IPS-15b (cell line): ENCODE measurements around the gene BCL2L11.

ENCODE experiments used
- H3K27me3 ChIP-seq: one replicate; pipeline ENCODE4 v1.6.1; 2013; ENCODE audit warnings: low read length; ENCODE audit not compliant: control insufficient read depth, insufficient read depth
- H3K36me3 ChIP-seq: one replicate; pipeline ENCODE4 v1.6.1; 2013; ENCODE audit warnings: low read length; ENCODE audit not compliant: control insufficient read depth, insufficient read depth
- H3K4me1 ChIP-seq: one replicate; pipeline ENCODE4 v1.6.1; 2013; ENCODE audit warnings: mild to moderate bottlenecking, low read length; ENCODE audit not compliant: control insufficient read depth, insufficient read depth
- H3K4me3 ChIP-seq: one replicate; pipeline ENCODE4 v1.5.1; 2013; ENCODE audit warnings: low read depth, low read length
- H3K9ac ChIP-seq: one replicate; pipeline ENCODE4 v1.6.1; 2013; ENCODE audit warnings: low read depth, mild to moderate bottlenecking, low read length
- H3K9me3 ChIP-seq: one replicate; pipeline ENCODE4 v1.6.1; 2013; ENCODE audit warnings: mild to moderate bottlenecking, low read length; ENCODE audit not compliant: control insufficient read depth, insufficient read depth

BCL2L11 gene

GRCh38 chr2:111205774-111206173, 85.1 kb downstream of the BCL2L11 start:
- Histone ChIP-seq H3K4me1 (no peaks in the 10 kb centered on the region), H3K36me3 (no peaks in the 10 kb centered on the region), H3K4me3 (no peak overlapping the region), H3K9me3 (no peaks in the 10 kb centered on the region), H3K27me3 (no peaks in the 10 kb centered on the region), H3K9ac (no peak overlapping the region)

GRCh38 chr2:111207851-111208250, 87.1 kb downstream of the BCL2L11 start:
- Histone ChIP-seq H3K4me3 (no peak overlapping the region), H3K27me3 (no peaks in the 10 kb centered on the region), H3K4me1 (no peaks in the 10 kb centered on the region), H3K36me3 (no peaks in the 10 kb centered on the region), H3K9ac (no peak overlapping the region), H3K9me3 (no peaks in the 10 kb centered on the region)

DNA sequence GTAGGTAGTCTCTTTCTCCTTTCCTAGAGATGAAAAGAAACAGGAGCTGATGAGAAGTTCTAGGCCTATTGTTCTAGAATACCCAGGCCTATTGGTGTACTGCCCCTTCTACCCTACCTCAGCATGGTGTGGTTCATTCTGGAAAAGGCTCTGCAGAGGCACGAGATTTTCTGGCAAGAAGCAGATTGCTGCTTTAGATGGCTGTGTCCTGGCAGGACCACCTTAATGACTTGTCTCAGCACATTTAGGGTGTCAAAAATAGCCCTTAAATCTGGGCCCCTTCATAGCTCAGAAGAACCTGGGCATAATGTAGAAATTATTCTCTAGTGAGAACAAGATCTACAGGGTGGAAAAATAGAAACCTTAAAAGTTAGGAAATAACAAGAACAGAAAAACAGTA, 87.9 kb downstream of the BCL2L11 start:
- no peaks in the 10 kb centered on the region for H3K27me3 ChIP-seq
- H3K4me1 ChIP-seq, result no peaks in the 10 kb centered on the region
- H3K36me3 ChIP-seq, result no peaks in the 10 kb centered on the region
- H3K9ac ChIP-seq, result no peak overlapping the region
- no peaks in the 10 kb centered on the region for H3K9me3 ChIP-seq
- no peak overlapping the region for H3K4me3 ChIP-seq

DNA sequence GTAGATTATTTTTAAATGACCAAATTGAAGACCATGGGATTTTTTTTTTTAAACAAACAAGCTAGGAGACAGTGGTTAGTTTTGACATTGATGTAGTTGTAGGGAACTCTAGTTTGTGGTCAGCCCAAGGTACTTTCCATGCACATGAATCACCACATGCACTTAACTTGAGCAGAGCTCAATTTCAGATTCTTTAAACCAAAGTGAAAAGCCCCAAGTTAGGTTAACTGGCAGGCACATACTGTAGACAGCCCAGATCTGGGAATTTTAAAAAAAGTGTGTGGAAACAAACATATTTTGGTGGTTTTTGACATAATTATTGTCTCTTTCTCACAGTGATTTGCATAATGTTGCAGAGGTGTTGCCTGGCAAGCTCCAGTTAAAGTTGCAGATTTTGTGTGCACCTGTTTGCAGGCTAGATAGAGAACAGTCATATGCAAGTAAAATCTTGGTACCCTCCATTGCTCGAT, 88.4 kb downstream of the BCL2L11 start:
- Histone ChIP-seq H3K9me3 (no peaks in the 10 kb centered on the region), H3K36me3 (no peaks in the 10 kb centered on the region), H3K4me1 (no peaks in the 10 kb centered on the region), H3K9ac (no peak overlapping the region), H3K27me3 (no peaks in the 10 kb centered on the region), H3K4me3 (no peak overlapping the region)

DNA sequence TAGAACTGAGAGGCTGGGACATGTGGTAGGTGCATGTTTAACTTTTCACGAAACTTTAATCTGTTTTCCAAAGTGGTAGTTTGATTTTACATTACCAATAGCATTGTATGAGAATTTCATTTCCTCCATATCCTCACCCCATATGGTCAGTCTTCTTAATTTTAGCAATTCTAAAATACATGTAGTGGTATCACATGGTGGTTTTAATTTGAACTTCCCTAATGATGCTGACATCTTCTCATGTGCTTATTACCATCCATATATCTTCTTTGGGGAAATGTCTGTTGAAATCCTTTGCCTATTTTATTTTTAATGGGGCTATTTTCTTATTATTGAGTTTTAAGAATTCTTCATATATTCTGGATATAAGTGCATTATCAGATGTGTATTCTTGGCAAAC, 89.3 kb downstream of the BCL2L11 start:
- Histone ChIP-seq H3K36me3 (no peaks in the 10 kb centered on the region), H3K27me3 (no peaks in the 10 kb centered on the region), H3K4me1 (no peaks in the 10 kb centered on the region), H3K9ac (no peak overlapping the region), H3K4me3 (no peak overlapping the region), H3K9me3 (no peaks in the 10 kb centered on the region)

DNA sequence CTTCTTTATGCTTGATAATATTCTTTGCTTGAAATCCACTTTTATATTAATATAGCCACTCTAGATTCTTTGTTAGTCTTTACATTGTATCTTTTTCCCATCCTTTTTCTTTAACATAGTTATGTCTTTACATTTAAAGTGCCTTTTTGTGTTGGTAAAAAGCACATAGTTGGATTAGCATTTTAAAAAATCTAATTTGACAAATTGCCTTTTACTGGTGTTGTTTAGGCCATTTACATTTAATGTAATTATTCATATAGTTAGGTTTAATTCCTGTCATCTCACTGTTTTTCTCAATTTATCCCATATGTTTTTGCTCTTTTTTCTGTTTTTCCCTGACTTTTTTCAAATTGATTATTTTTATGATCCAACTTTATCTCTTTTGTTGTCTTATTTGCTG, 93.2 kb downstream of the BCL2L11 start:
- Histone ChIP-seq H3K36me3 (no peaks in the 10 kb centered on the region), H3K9ac (no peak overlapping the region), H3K27me3 (no peaks in the 10 kb centered on the region), H3K4me1 (no peaks in the 10 kb centered on the region), H3K9me3 (no peaks in the 10 kb centered on the region), H3K4me3 (no peak overlapping the region)

DNA sequence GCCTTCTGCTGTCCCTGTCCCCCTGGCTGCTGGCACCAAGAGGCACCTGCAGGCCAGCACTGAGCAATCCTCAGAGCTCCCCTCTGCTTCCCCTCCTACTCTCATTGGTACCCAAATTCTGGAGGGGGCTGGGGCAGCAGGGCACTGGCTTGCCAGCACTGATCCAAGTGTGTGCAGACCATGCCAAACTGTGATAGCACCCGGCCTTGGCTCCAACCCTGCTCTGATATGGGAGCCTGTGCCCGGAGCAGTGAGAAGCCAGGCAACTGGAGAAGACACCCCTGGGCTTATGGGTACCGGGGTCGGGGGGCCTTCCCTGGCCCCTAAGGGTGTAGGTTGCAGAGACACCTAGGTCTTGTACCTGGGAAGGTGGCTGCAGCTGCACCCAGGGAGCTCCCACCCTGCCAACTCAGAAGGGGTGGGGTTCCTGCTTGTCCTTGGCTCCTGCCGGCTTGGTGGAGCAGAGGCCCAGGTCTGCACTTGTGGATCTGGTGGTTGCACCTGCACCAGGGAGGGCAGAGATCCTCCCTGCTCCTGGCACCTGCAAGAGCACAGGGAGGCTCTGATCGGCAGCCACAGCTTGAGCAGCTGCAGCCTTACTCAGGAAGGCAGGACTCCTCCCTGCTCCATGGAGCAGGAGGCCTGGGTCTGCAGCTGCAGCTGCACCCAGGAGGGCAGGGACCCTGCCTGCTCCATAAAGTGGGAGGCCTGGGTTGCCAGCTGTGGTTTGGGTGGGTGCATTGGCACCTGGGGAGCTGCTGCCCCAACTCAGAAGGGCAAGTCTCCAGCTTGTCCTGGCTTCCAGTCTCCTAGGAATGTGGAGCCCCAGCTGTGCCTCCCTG, 96.3 kb downstream of the BCL2L11 start:
- peaks cover 3% of the 10 kb centered on the region for H3K4me1 ChIP-seq
- no peaks in the 10 kb centered on the region for H3K9me3 ChIP-seq
- no peak overlapping the region for H3K4me3 ChIP-seq
- H3K36me3 ChIP-seq, result no peaks in the 10 kb centered on the region
- H3K9ac ChIP-seq, result no peak overlapping the region
- no peaks in the 10 kb centered on the region for H3K27me3 ChIP-seq
